ENCODE measurements around the gene GIT1.

The GIT1 gene

GRCh38 chr17:29572691-29573557, 16.5 kb downstream of the GIT1 start:
- Histone ChIP-seq H3K36me3 (peaks cover 55% of the 10 kb centered on the region), H3K27me3 (ENCODE audit: insufficient read depth, low read depth, severe bottlenecking) (no peaks in the 10 kb centered on the region), H3K27ac (peak overlapping the region; percentile 25), H3K4me3 (ENCODE audit: low read depth, low read length) (peak overlapping the region; percentile 15), H3K9me3 (ENCODE audit: severe bottlenecking) (no peaks in the 10 kb centered on the region)
- DNase-seq: peak; percentile 74
- TF ChIP-seq CTCF (IDR thresholded peaks at IDR 0.05; ENCODE audit: low read depth, low read length): peak; percentile 90

GRCh38 chr17:29571883-29572681, 17.4 kb downstream of the GIT1 start:
- peak overlapping the region; percentile 25 for H3K27ac ChIP-seq

GRCh38 chr17:29571486-29571882, 18.0 kb downstream of the GIT1 start:
- no peak for DNase-seq
- Histone ChIP-seq H3K4me3 (ENCODE audit: low read depth, low read length) (no peak overlapping the region), H3K27ac (no peak overlapping the region), H3K27me3 (ENCODE audit: insufficient read depth, low read depth, severe bottlenecking) (no peaks in the 10 kb centered on the region), H3K9me3 (ENCODE audit: severe bottlenecking) (no peaks in the 10 kb centered on the region), H3K36me3 (peaks cover 43% of the 10 kb centered on the region)
- no peak for TF ChIP-seq CTCF (IDR thresholded peaks at IDR 0.05; ENCODE audit: low read depth, low read length)

More at GRCh38 chr17:29571883-29572681, 17.4 kb downstream of the GIT1 start:
- Histone ChIP-seq H3K27me3 (ENCODE audit: insufficient read depth, low read depth, severe bottlenecking) (no peaks in the 10 kb centered on the region), H3K36me3 (peaks cover 46% of the 10 kb centered on the region), H3K9me3 (ENCODE audit: severe bottlenecking) (no peaks in the 10 kb centered on the region), H3K4me3 (ENCODE audit: low read depth, low read length) (peak overlapping the region; percentile 15)
- TF ChIP-seq CTCF (IDR thresholded peaks at IDR 0.05; ENCODE audit: low read depth, low read length): 0 out of 2 replicates have a peak, but pooled peaks have one; percentile 22
- DNase-seq: peak; percentile 27

- no peak for DNase-seq
- Histone ChIP-seq H3K4me3 (ENCODE audit: low read depth, low read length) (no peak overlapping the region), H3K9me3 (ENCODE audit: severe bottlenecking) (no peaks in the 10 kb centered on the region), H3K27ac (no peak overlapping the region), H3K36me3 (peaks cover 34% of the 10 kb centered on the region), H3K27me3 (ENCODE audit: insufficient read depth, low read depth, severe bottlenecking) (no peaks in the 10 kb centered on the region)
- no peak for TF ChIP-seq CTCF (IDR thresholded peaks at IDR 0.05; ENCODE audit: low read depth, low read length)
Observed at GRCh38 chr17:29570521-29570920, 18.9 kb downstream of the GIT1 start.

- Histone ChIP-seq H3K27me3 (ENCODE audit: insufficient read depth, low read depth, severe bottlenecking) (no peaks in the 10 kb centered on the region), H3K4me3 (ENCODE audit: low read depth, low read length) (peak overlapping the region; percentile 90), H3K27ac (peak overlapping the region; percentile 93), H3K9me3 (ENCODE audit: severe bottlenecking) (no peaks in the 10 kb centered on the region), H3K36me3 (peaks cover 23% of the 10 kb centered on the region)
- no peak for TF ChIP-seq CTCF (IDR thresholded peaks at IDR 0.05; ENCODE audit: low read depth, low read length)
- DNase-seq: peak; percentile 74
Observed at GRCh38 chr17:29569245-29569950, 20.1 kb downstream of the GIT1 start.

All from WERI-Rb-1 (cell line).